ENCODE results near the gene NEURL1B. TPM values are rescaled to one million over a fixed set of nuclear protein-coding genes. Genes with fewer than 3 reads are reported as not detected.

The NEURL1B gene
- total RNA-seq, 1 donor from 2014 or later: 4.4 TPM

- H3K4me3 ChIP-seq (ENCODE audit: low read depth, low read length): no peak overlapping the region
- DNase-seq (ENCODE audit: low read depth): no peak
- TF ChIP-seq, protein P1, sequence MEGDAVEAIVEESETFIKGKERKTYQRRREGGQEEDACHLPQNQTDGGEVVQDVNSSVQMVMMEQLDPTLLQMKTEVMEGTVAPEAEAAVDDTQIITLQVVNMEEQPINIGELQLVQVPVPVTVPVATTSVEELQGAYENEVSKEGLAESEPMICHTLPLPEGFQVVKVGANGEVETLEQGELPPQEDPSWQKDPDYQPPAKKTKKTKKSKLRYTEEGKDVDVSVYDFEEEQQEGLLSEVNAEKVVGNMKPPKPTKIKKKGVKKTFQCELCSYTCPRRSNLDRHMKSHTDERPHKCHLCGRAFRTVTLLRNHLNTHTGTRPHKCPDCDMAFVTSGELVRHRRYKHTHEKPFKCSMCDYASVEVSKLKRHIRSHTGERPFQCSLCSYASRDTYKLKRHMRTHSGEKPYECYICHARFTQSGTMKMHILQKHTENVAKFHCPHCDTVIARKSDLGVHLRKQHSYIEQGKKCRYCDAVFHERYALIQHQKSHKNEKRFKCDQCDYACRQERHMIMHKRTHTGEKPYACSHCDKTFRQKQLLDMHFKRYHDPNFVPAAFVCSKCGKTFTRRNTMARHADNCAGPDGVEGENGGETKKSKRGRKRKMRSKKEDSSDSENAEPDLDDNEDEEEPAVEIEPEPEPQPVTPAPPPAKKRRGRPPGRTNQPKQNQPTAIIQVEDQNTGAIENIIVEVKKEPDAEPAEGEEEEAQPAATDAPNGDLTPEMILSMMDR (conservative IDR thresholded peaks at IDR 0.05; ENCODE audit: low read depth, low read length): no peak
Observed at GRCh38 chr5:172594867-172595466, 46.1 kb upstream of the NEURL1B start.

DNA sequence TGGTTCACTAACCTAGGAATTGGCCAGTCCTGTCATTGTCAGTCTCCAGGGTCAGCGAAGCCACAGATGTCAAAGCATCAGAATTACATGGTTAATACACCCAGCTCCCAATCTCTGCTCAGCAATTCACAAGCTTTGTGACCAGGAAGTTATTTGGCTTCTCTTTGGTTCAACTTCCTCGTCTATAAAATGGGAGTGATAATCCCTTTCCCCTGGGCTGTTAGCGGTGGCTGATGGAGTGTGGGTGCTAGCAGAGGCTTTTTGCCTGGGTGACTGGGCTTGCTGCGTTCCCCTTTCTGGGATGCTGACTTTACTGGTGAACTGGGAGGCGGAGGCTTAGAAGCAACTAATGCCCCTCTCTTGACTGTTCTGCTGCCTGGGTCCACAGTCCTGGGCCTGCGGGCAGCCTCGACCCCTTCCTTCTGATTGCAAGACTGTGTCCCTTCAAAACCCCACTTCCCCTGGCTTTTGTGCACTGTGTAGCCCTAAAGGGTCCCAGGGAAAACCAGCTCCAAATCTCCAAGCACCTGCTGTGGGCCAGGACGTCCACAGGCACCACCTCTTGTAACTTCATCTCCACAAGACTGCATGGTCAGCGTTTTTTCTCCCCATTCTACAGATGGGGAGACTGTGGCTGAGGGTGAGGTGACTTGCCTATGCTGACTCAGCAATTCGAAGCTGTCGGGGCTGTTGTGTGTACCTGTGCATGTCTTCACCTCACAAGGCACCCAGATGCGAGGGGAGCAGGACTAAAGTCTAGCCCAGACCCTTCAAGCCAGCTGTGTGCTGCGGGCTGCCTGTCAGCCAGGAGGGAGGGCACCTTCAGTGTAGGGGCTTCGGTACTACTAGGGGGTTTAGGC is 45.2 kb upstream of the NEURL1B start:
- H3K4me3 ChIP-seq (ENCODE audit: low read depth, low read length): no peak overlapping the region
- TF ChIP-seq, protein P1 (conservative IDR thresholded peaks at IDR 0.05; ENCODE audit: low read depth, low read length): no peak
- no peak for DNase-seq (ENCODE audit: low read depth)

- no peak for DNase-seq (ENCODE audit: low read depth)
- TF ChIP-seq, protein P1 (conservative IDR thresholded peaks at IDR 0.05; ENCODE audit: low read depth, low read length): no peak
- H3K4me3 ChIP-seq (ENCODE audit: low read depth, low read length): no peak overlapping the region
Observed at GRCh38 chr5:172596638-172597231, 44.3 kb upstream of the NEURL1B start.

GRCh38 chr5:172597755-172598155 is 43.3 kb upstream of the NEURL1B start:
- DNase-seq (ENCODE audit: low read depth): no peak
- TF ChIP-seq, protein P1 (conservative IDR thresholded peaks at IDR 0.05; ENCODE audit: low read depth, low read length): no peak
- no peak overlapping the region for H3K4me3 ChIP-seq (ENCODE audit: low read depth, low read length)

- TF ChIP-seq, protein P1 (conservative IDR thresholded peaks at IDR 0.05; ENCODE audit: low read depth, low read length): no peak
- no peak overlapping the region for H3K4me3 ChIP-seq (ENCODE audit: low read depth, low read length)
- DNase-seq (ENCODE audit: low read depth): no peak
Observed at GRCh38 chr5:172598251-172599203, 42.5 kb upstream of the NEURL1B start.

- H3K4me3 ChIP-seq (ENCODE audit: low read depth, low read length): no peak overlapping the region
- TF ChIP-seq, protein P1 (conservative IDR thresholded peaks at IDR 0.05; ENCODE audit: low read depth, low read length): no peak
- DNase-seq (ENCODE audit: low read depth): no peak
Observed at GRCh38 chr5:172599204-172599567, 41.9 kb upstream of the NEURL1B start.

Measured in epithelial cell of proximal tubule (primary cell).